Activated gamma-delta T cell treated with Interleukin-2 at 50 U/mL for 16 hours (primary cell): ENCODE measurements around the gene KHK.
"Not testable (repeated sequence)": the region's sequence is repeated elsewhere in the genome, so short reads cannot be mapped to it uniquely, and the experiment has no call there.

Source experiments
- DNase-seq: peaks from one replicate; pipeline ENCODE4 v3.0.0-alpha.2; 2020

The KHK gene

GRCh38 chr2:27099334-27099955 is 12.9 kb downstream of the KHK start:
- DNase-seq, result no peak

- DNase-seq, result no peak
Observed at GRCh38 chr2:27100036-27100435, 13.5 kb downstream of the KHK start.

- DNase-seq, result no peak
Observed at GRCh38 chr2:27102329-27102728, 15.8 kb downstream of the KHK start.

- DNase-seq, result no peak
Observed at GRCh38 chr2:27105981-27106380, 19.4 kb downstream of the KHK start.

- no peak for DNase-seq
Observed at GRCh38 chr2:27108221-27108620, 21.6 kb downstream of the KHK start.

- no peak for DNase-seq
Observed at GRCh38 chr2:27109083-27109482, 22.5 kb downstream of the KHK start.

GRCh38 chr2:27110603-27111352 is 24.2 kb downstream of the KHK start:
- DNase-seq, result not testable (repeated sequence)

GRCh38 chr2:27111392-27112078 is 25.0 kb downstream of the KHK start:
- not testable (repeated sequence) for DNase-seq

- DNase-seq, result no peak
Observed at GRCh38 chr2:27115519-27115918, 28.9 kb downstream of the KHK start.

GRCh38 chr2:27117995-27118524 is 31.5 kb downstream of the KHK start:
- no peak for DNase-seq

GRCh38 chr2:27118525-27119329 is 32.2 kb downstream of the KHK start, which contains the start of gene CGREF1:
TSS of gene CGREF1 (minus strand) at chr2:27119128. CDS start at chr2:27104366, 14,762 bp downstream.
- DNase-seq, result no peak

GRCh38 chr2:27119330-27119670 is 32.7 kb downstream of the KHK start:
- DNase-seq, result not testable (repeated sequence)

GRCh38 chr2:27121906-27122305 is 35.3 kb downstream of the KHK start:
- DNase-seq, result no peak

GRCh38 chr2:27122791-27123190 is 36.2 kb downstream of the KHK start:
- DNase-seq, result no peak

- peak; percentile 56 for DNase-seq
Observed at GRCh38 chr2:27123302-27124150, 37.0 kb downstream of the KHK start, which contains the start of gene ABHD1. TSS of gene ABHD1 (plus strand) at chr2:27123815. CDS start at chr2:27123949, 134 bp downstream.

- DNase-seq, result no peak
Observed at GRCh38 chr2:27125104-27125503, 38.5 kb downstream of the KHK start.

- no peak for DNase-seq
Observed at GRCh38 chr2:27126252-27126710, 39.7 kb downstream of the KHK start.

GRCh38 chr2:27127883-27128667 is 41.5 kb downstream of the KHK start:
- DNase-seq, result no peak

GRCh38 chr2:27128668-27129571 is 42.3 kb downstream of the KHK start:
- no peak for DNase-seq

- DNase-seq, result no peak
Observed at GRCh38 chr2:27130396-27130795, 43.8 kb downstream of the KHK start.
